Neural progenitor cell (in vitro differentiated cells): ENCODE measurements around the gene UGT2A1. TPM values are rescaled to one million over a fixed set of nuclear protein-coding genes. Genes with fewer than 3 reads are reported as not detected.

Experiments used
- DNase-seq: peaks from one replicate; pipeline ENCODE4 v3.0.0-alpha.2; 2016; ENCODE audit warnings: low spot score
- H2AFZ ChIP-seq: fragments of 200-600 bp; sonication (generic); replicated peaks from 2 replicates; pipeline ENCODE4 v1.6.1; 2016; ENCODE audit warnings: antibody characterized with exemption
- H3F3A ChIP-seq: fragments of 200-600 bp; sonication (generic); 2 replicates; pipeline ENCODE4 v1.6.1; 2016; ENCODE audit warnings: antibody characterized with exemption, low read depth
- H3K27ac ChIP-seq: fragments of 200-600 bp; sonication (generic); 2 replicates; pipeline ENCODE4 v1.5.1; 2016; ENCODE audit warnings: mild to moderate bottlenecking
- H3K27me3 ChIP-seq: fragments of 200-600 bp; sonication (generic); 2 replicates; pipeline ENCODE4 v1.6.1; 2016; ENCODE audit warnings: mild to moderate bottlenecking, moderate library complexity
- H3K36me3 ChIP-seq: fragments of 200-600 bp; sonication (generic); 2 replicates; pipeline ENCODE4 v1.5.1; 2016
- H3K4me1 ChIP-seq: fragments of 200-600 bp; sonication (generic); 2 replicates; pipeline ENCODE4 v1.6.1; 2016; ENCODE audit warnings: mixed run types
- H3K4me2 ChIP-seq: fragments of 200-600 bp; sonication (generic); 2 replicates; pipeline ENCODE4 v1.6.1; 2016
- H3K4me3 ChIP-seq: fragments of 200-600 bp; sonication (generic); 2 replicates; pipeline ENCODE4 v1.5.1; 2016
- H3K79me2 ChIP-seq: fragments of 200-600 bp; sonication (generic); 2 replicates; pipeline ENCODE4 v1.6.1; 2016; ENCODE audit warnings: low read depth
- H3K9ac ChIP-seq: fragments of 200-600 bp; sonication (generic); 2 replicates; pipeline ENCODE4 v1.6.1; 2016
- H3K9me3 ChIP-seq: fragments of 200-600 bp; sonication (generic); 2 replicates; pipeline ENCODE4 v1.5.1; 2016; ENCODE audit warnings: low read depth
- H4K20me1 ChIP-seq: fragments of 200-600 bp; sonication (generic); 2 replicates; pipeline ENCODE4 v1.6.1; 2016; ENCODE audit warnings: low read depth
- H3K27ac Mint-ChIP-seq: 3 replicates; pipeline ENCODE4 v1.8.0; 2021; ENCODE audit warnings: mixed read lengths
- H3K27me3 Mint-ChIP-seq: 2 replicates; pipeline ENCODE4 v1.8.0; 2022; ENCODE audit warnings: low read depth, mild to moderate bottlenecking, inconsistent platforms, moderate library complexity, mixed read lengths; ENCODE audit not compliant: insufficient read depth
- H3K36me3 Mint-ChIP-seq: 3 replicates; pipeline ENCODE4 v1.8.0; 2021; ENCODE audit warnings: mixed read lengths
- H3K4me1 Mint-ChIP-seq: 3 replicates; pipeline ENCODE4 v1.8.0; 2021; ENCODE audit warnings: mixed read lengths
- H3K4me3 Mint-ChIP-seq: 3 replicates; pipeline ENCODE4 v1.8.0; 2021; ENCODE audit warnings: mild to moderate bottlenecking, moderate library complexity, mixed read lengths
- H3K9me3 Mint-ChIP-seq: 3 replicates; pipeline ENCODE4 v1.8.0; 2020; ENCODE audit warnings: mixed read lengths
- CTCF ChIP-seq: fragments of 200-600 bp; sonication (generic); IDR thresholded peaks from 2 replicates; pipeline ENCODE4 v1.5.1; 2017; ENCODE audit warnings: antibody characterized with exemption, mild to moderate bottlenecking
- EZH2 ChIP-seq: fragments of 200-600 bp; sonication (generic); IDR thresholded peaks from 2 replicates; pipeline ENCODE4 v1.6.1; 2017; ENCODE audit warnings: antibody characterized with exemption, mild to moderate bottlenecking, moderate library complexity
- EZH2phosphoT487 ChIP-seq: fragments of 200-600 bp; sonication (generic); IDR thresholded peaks from 2 replicates; pipeline ENCODE4 v1.6.1; 2017; ENCODE audit warnings: antibody characterized with exemption
- total RNA-seq: library from RNA; depleted of rRNA; stranded (reverse); fragments of >200 nt; gene quantifications from 2 replicates; pipeline ENCODE4 v1.2.3, GENCODE V29; 2015; ENCODE audit warnings: low replicate concordance

The UGT2A1 gene
- total RNA-seq, 1 donor from 2014 or later: not detected

DNA sequence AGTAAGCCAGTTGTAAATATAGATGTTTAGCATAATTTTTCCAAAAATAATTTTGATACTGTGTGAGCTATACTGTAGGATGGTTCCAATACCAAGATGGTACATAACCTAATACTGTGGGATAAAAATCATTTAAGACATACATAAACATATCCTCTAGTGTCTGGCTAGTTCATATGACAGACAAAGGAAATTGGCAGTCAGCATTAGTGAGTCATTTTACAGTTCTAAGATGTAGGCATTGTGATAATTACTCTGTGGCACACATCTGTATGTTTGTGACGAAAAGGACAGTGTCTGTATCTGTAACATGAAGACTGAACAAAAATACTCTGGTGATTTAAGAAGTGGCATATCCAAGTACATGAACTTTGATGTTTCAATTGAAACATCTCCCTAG is 63.2 kb downstream of the UGT2A1 start:
- no peak overlapping the region for H3K4me3 Mint-ChIP-seq
- H3K4me1 ChIP-seq: no peaks in the 10 kb centered on the region
- no peak for TF ChIP-seq EZH2
- TF ChIP-seq CTCF: no peak
- TF ChIP-seq EZH2phosphoT487: no peak
- no peaks in the 10 kb centered on the region for H3K27me3 Mint-ChIP-seq
- no peak overlapping the region for H3K4me2 ChIP-seq
- no peaks in the 10 kb centered on the region for H3K79me2 ChIP-seq
- H3K27ac Mint-ChIP-seq: no peak overlapping the region
- H3K4me1 Mint-ChIP-seq: peaks cover 3% of the 10 kb centered on the region
- no peak overlapping the region for H3K4me3 ChIP-seq
- no peaks in the 10 kb centered on the region for H3K9me3 ChIP-seq
- no peaks in the 10 kb centered on the region for H4K20me1 ChIP-seq
- H2AFZ ChIP-seq: no peak overlapping the region
- no peak for DNase-seq
- H3K36me3 Mint-ChIP-seq: no peaks in the 10 kb centered on the region
- no peaks in the 10 kb centered on the region for H3K9me3 Mint-ChIP-seq
- no peaks in the 10 kb centered on the region for H3K27me3 ChIP-seq
- no peaks in the 10 kb centered on the region for H3K36me3 ChIP-seq
- no peak overlapping the region for H3K9ac ChIP-seq
- no peak overlapping the region for H3K27ac ChIP-seq
- no peaks in the 10 kb centered on the region for H3F3A ChIP-seq

- Histone ChIP-seq H3K79me2 (no peaks in the 10 kb centered on the region), H3K27me3 (no peaks in the 10 kb centered on the region), H3F3A (no peaks in the 10 kb centered on the region), H3K4me1 (no peaks in the 10 kb centered on the region), H3K9ac (no peak overlapping the region), H3K27ac (no peak overlapping the region), H3K36me3 (no peaks in the 10 kb centered on the region), H4K20me1 (no peaks in the 10 kb centered on the region), H3K4me3 (no peak overlapping the region), H2AFZ (no peak overlapping the region), H3K4me2 (no peak overlapping the region), H3K9me3 (no peaks in the 10 kb centered on the region)
- no peak overlapping the region for H3K27ac Mint-ChIP-seq
- H3K4me1 Mint-ChIP-seq: no peaks in the 10 kb centered on the region
- H3K27me3 Mint-ChIP-seq: no peaks in the 10 kb centered on the region
- H3K36me3 Mint-ChIP-seq: no peaks in the 10 kb centered on the region
- no peaks in the 10 kb centered on the region for H3K9me3 Mint-ChIP-seq
- no peak for TF ChIP-seq CTCF
- no peak for TF ChIP-seq EZH2
- no peak for TF ChIP-seq EZH2phosphoT487
- no peak for DNase-seq
- no peak overlapping the region for H3K4me3 Mint-ChIP-seq
These were observed 68.9 kb downstream of the UGT2A1 start for GRCh38 chr4:69584135-69584534.

- no peaks in the 10 kb centered on the region for H3K4me1 Mint-ChIP-seq
- H3K9ac ChIP-seq: no peak overlapping the region
- H3K9me3 ChIP-seq: no peaks in the 10 kb centered on the region
- H3K4me2 ChIP-seq: no peak overlapping the region
- H2AFZ ChIP-seq: no peak overlapping the region
- no peak overlapping the region for H3K27ac Mint-ChIP-seq
- no peak overlapping the region for H3K4me3 Mint-ChIP-seq
- no peak for DNase-seq
- H3K36me3 ChIP-seq: no peaks in the 10 kb centered on the region
- no peaks in the 10 kb centered on the region for H3K9me3 Mint-ChIP-seq
- H3F3A ChIP-seq: no peaks in the 10 kb centered on the region
- no peak overlapping the region for H3K4me3 ChIP-seq
- H3K4me1 ChIP-seq: no peaks in the 10 kb centered on the region
- TF ChIP-seq EZH2phosphoT487: no peak
- no peak for TF ChIP-seq CTCF
- TF ChIP-seq EZH2: no peak
- no peaks in the 10 kb centered on the region for H3K36me3 Mint-ChIP-seq
- no peaks in the 10 kb centered on the region for H3K27me3 Mint-ChIP-seq
- H4K20me1 ChIP-seq: no peaks in the 10 kb centered on the region
- H3K27ac ChIP-seq: no peak overlapping the region
- H3K79me2 ChIP-seq: no peaks in the 10 kb centered on the region
- no peaks in the 10 kb centered on the region for H3K27me3 ChIP-seq
These were observed 69.5 kb downstream of the UGT2A1 start for GRCh38 chr4:69583543-69583942.
